Measurements from ENCODE around the gene GDF11. TPM values are rescaled to one million over a fixed set of nuclear protein-coding genes. Genes with fewer than 3 reads are reported as not detected.

Gene GDF11
- total and polyA plus RNA-seq, 11 donors: 6.9 to 18.2 (median 12.4) TPM

- WGBS, 4 donors: 89 to 93% (median 91%) methylated on average over 7 of the region's 7 CpGs
These were observed 45.2 kb upstream of the GDF11 start for GRCh38 chr12:55697686-55698085.

GRCh38 chr12:55698241-55698955 lies 44.5 kb upstream of the GDF11 start:
- 88 to 92% (median 91%) methylated on average over 9 to 16 of the region's 16 CpGs for WGBS, 4 donors
- no peaks in the 10 kb centered on the region for H3K27me3 ChIP-seq
- H3K4me1 ChIP-seq: peaks cover 0 to 44% (median 23%) of the 10 kb centered on the region in 12 donors
- ATAC-seq: no peak
- peaks cover 0 to 82% (median 45%) of the 10 kb centered on the region in 9 donors for H3K36me3 ChIP-seq
- intact Hi-C loops (cut with DNase I): no loop called here
- TF ChIP-seq POLR2A (IDR thresholded peaks at IDR 0.05) (no peak), CTCF (IDR thresholded peaks at IDR 0.05) (no peak)
- DNase-seq: no peak
- H3K4me3 ChIP-seq: no peak overlapping the region
- H3K27ac ChIP-seq: peak overlapping the region in 2 of 12 donors; percentile 58 to 99
- H3K9me3 ChIP-seq: no peaks in the 10 kb centered on the region

More at GRCh38 chr12:55697686-55698085, 45.2 kb upstream of the GDF11 start:
- ATAC-seq (no peak), DNase-seq (no peak)
- TF ChIP-seq POLR2A (IDR thresholded peaks at IDR 0.05) (no peak), CTCF (IDR thresholded peaks at IDR 0.05) (no peak)
- Histone ChIP-seq H3K27ac (peak overlapping the region in 1 of 12 donors; percentile 99), H3K4me1 (peaks cover 0 to 37% (median 21%) of the 10 kb centered on the region in 12 donors), H3K9me3 (no peaks in the 10 kb centered on the region), H3K4me3 (no peak overlapping the region), H3K36me3 (peaks cover 0 to 87% (median 52%) of the 10 kb centered on the region in 9 donors), H3K27me3 (no peaks in the 10 kb centered on the region)
- intact Hi-C loops (cut with DNase I): no loop called here

- no peaks in the 10 kb centered on the region for H3K9me3 ChIP-seq
- no peaks in the 10 kb centered on the region for H3K27me3 ChIP-seq
- 75 to 92% (median 83%) methylated on average over 1 of the region's 1 CpG for WGBS, 4 donors
- intact Hi-C loops (cut with DNase I): no loop called here
- H3K36me3 ChIP-seq: peaks cover 0 to 76% (median 39%) of the 10 kb centered on the region in 9 donors
- ATAC-seq (no peak), DNase-seq (no peak)
- peaks cover 0 to 49% (median 24%) of the 10 kb centered on the region in 12 donors for H3K4me1 ChIP-seq
- peak overlapping the region in 6 of 12 donors; percentile 1 to 99 (median 36) for H3K27ac ChIP-seq
- TF ChIP-seq POLR2A (IDR thresholded peaks at IDR 0.05) (no peak), CTCF (IDR thresholded peaks at IDR 0.05) (no peak)
- no peak overlapping the region for H3K4me3 ChIP-seq
These were observed 44.0 kb upstream of the GDF11 start for GRCh38 chr12:55698965-55699364.

- WGBS, 4 donors: 66 to 85% (median 72%) methylated on average over 5 of the region's 5 CpGs
- Histone ChIP-seq H3K9me3 (no peaks in the 10 kb centered on the region), H3K36me3 (peaks cover 0 to 70% (median 33%) of the 10 kb centered on the region in 9 donors), H3K27ac (peak overlapping the region in 8 of 12 donors; percentile 1 to 99 (median 46)), H3K4me3 (no peak overlapping the region), H3K27me3 (no peaks in the 10 kb centered on the region), H3K4me1 (peaks cover 0 to 55% (median 25%) of the 10 kb centered on the region in 12 donors)
- no peak for DNase-seq
- no peak for ATAC-seq
- TF ChIP-seq CTCF (IDR thresholded peaks at IDR 0.05): no peak
- no peak for TF ChIP-seq POLR2A (IDR thresholded peaks at IDR 0.05)
- intact Hi-C loops (cut with DNase I): loop anchor here in 1 of 10 donors (5.0 kb wide), 1 partner anchor 42 kb away; no protein-coding TSS in a partner anchor
These were observed 43.4 kb upstream of the GDF11 start for GRCh38 chr12:55699471-55700055.
